ENCODE measurements around the gene THADA.

- no peak for TF ChIP-seq POLR2A (IDR thresholded peaks at IDR 0.05)
- TF ChIP-seq CTCF (IDR thresholded peaks at IDR 0.05): peak in 1 of 6 experiments; percentile 35
Measured at GRCh38 chr2:43227830-43228281, 368.0 kb downstream of the THADA start.

All from thyroid gland (tissue), 4 donors.